Mucosa of descending colon (tissue), 3 donors: ENCODE measurements around the gene SNTA1. TPM values are rescaled to one million over a fixed set of nuclear protein-coding genes. Genes with fewer than 3 reads are reported as not detected.
"Not testable (repeated sequence)": the region's sequence is repeated elsewhere in the genome, so short reads cannot be mapped to it uniquely, and the experiment has no call there.

Experiments used
- ATAC-seq: fragments of 200-7000 bp; cut with Tn5 transposase; one replicate; pipeline ENCODE4 v1.9.1; 2020; ENCODE audit warnings: mild to moderate bottlenecking, moderate library complexity
- DNase-seq, 3 donors: peaks; one replicate each; pipeline ENCODE4 v3.0.0-alpha.2; 2020
- H3K36me3 ChIP-seq: fragments of 200-600 bp; one replicate; pipeline ENCODE4 v1.8.0; 2021; ENCODE audit warnings: low read depth, mild to moderate bottlenecking
- H3K4me1 ChIP-seq: fragments of 200-600 bp; one replicate; pipeline ENCODE4 v1.8.0; 2021; ENCODE audit warnings: low read depth, mild to moderate bottlenecking
- H3K4me3 ChIP-seq: fragments of 200-600 bp; one replicate; pipeline ENCODE4 v1.8.0; 2021; ENCODE audit warnings: mild to moderate bottlenecking
- H3K9me3 ChIP-seq: fragments of 200-600 bp; one replicate; pipeline ENCODE4 v1.8.0; 2021; ENCODE audit warnings: mild to moderate bottlenecking
- intact Hi-C, 2 donors: fragments of 100-400 bp; cut with DNase I in 1 of 2; cut with micrococcal nuclease in 1 of 2; formaldehyde crosslinking; loops; one replicate each; pipeline versions ENCODE4 v1.11.0 to v1.11.1; 2022; cut with DNase I, micrococcal nuclease
- total RNA-seq, 3 donors: library from RNA; stranded (reverse); fragmentation: NEBNext Ultra II Directional in 2 of 3; extraction: Animal tissue kit (Norgen Biotek cat#: 25700) in 2 of 3; gene quantifications; one replicate each; pipeline versions ENCODE4 v1.2.1 to v1.2.4, GENCODE V29; 2021 to 2023
- TF ChIP-seq, protein P1 (sequence below): fragments of 200-600 bp; IDR thresholded peaks from one replicate; pipeline ENCODE4 v1.8.0; 2022; ENCODE audit warnings: antibody characterized with exemption, mild to moderate bottlenecking
- donor health status: DM: no; HTN: no; CAD: no; lungs with moderate emphysema.
- donor health status: DM: no; HTN: no; CAD: no.
- donor health status: DM: no; HTN: yes; CAD: no.

The SNTA1 gene
- total RNA-seq, 3 donors from 2014 or later = 2.3 to 17.2 (median 5.0) TPM

DNA sequence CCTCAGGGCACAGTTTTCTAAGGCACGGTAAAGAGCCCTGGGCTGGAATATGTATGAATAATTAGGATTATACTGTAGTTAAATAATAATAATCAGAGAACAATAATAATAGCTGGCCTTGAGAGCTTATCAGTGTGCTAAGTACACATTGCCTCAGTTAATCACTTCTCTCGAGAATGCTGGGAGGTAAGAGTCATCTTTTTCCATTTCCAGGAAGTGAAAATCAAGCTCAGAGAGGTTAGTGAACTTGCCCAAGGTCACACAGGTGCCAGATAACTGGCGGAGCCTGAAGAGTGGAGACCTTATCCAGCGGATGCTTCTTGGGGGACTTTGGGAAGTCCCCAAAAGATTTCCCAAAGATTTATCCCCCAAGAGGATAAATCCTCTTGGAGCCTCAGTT, 26.9 kb upstream of the SNTA1 start:
- TF ChIP-seq, protein P1, sequence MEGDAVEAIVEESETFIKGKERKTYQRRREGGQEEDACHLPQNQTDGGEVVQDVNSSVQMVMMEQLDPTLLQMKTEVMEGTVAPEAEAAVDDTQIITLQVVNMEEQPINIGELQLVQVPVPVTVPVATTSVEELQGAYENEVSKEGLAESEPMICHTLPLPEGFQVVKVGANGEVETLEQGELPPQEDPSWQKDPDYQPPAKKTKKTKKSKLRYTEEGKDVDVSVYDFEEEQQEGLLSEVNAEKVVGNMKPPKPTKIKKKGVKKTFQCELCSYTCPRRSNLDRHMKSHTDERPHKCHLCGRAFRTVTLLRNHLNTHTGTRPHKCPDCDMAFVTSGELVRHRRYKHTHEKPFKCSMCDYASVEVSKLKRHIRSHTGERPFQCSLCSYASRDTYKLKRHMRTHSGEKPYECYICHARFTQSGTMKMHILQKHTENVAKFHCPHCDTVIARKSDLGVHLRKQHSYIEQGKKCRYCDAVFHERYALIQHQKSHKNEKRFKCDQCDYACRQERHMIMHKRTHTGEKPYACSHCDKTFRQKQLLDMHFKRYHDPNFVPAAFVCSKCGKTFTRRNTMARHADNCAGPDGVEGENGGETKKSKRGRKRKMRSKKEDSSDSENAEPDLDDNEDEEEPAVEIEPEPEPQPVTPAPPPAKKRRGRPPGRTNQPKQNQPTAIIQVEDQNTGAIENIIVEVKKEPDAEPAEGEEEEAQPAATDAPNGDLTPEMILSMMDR = no peak
- DNase-seq = no peak
- peaks cover under 1% of the 10 kb centered on the region for H3K4me1 ChIP-seq
- H3K9me3 ChIP-seq = no peaks in the 10 kb centered on the region
- no peak for ATAC-seq
- intact Hi-C loops = no loop called here
- no peaks in the 10 kb centered on the region for H3K36me3 ChIP-seq
- H3K4me3 ChIP-seq = no peak overlapping the region

DNA sequence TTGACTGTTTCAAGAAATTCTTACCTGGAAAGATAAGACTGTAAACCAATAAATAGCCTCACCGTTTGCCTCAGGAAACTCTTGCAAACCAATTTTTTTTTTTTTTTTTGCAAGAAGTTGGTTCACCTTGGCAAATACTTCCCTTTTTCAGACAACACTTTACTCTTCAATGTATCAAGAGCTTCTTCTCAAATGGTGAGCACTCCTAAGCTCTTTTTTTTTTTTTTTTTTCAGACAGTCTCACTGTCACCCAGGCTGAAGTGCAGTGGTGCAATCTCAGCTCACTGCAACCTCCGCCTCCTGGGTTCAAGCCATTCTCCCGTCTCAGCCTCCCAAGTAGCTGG, 22.7 kb upstream of the SNTA1 start:
- TF ChIP-seq, protein P1 = no peak
- intact Hi-C loops = loop anchor here (10.0 kb wide), 1 partner anchor 189 kb away; no protein-coding TSS in a partner anchor
- DNase-seq = no peak

DNA sequence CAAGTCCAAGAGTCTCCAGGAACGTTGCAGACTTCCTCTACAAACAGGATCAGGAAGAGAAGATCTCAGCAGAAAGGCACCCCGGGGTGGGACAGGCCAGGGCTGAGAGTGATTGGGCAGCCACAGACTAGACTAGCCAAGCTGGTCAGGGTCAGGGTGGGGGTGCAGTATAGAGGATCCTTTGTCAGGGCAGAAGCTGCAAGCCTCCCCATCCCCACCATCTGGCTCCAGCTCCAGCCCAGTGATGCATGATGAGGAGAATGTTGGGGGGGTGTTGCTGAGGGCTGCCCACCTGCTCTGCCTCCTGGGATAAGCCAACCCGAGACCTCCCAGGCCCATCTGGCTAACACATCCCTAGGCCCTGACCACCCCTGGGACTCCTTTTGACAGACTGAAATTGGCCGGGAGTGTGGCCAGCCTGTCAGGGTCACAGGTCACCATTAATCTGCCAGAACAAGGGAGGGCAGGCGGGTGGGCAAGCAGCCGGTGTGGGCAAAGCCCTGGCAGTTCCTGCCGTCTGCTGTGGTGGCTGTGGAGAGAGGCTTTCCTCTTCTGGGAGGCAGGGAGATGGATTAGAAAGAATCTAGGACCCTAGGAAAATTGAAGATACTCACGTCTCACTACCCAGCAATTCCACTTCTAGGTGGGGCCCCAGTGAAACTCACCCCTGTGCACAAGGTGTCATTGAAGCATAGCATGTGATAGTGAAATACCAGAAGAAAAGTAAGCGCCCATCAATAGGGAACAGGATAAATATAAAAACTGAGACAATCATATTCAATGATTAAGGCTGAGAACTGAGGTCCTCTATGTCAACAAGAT, 22.1 kb upstream of the SNTA1 start:
- ATAC-seq (no peak), DNase-seq (no peak)
- intact Hi-C loops = loop anchor here (10.0 kb wide), 1 partner anchor 189 kb away; no protein-coding TSS in a partner anchor
- Histone ChIP-seq H3K36me3 (no peaks in the 10 kb centered on the region), H3K9me3 (no peaks in the 10 kb centered on the region), H3K4me1 (no peaks in the 10 kb centered on the region), H3K4me3 (no peak overlapping the region)
- TF ChIP-seq, protein P1 = no peak

More for the DNA sequence above, 22.7 kb upstream of the SNTA1 start:
- Histone ChIP-seq H3K4me3 (no peak overlapping the region), H3K9me3 (no peaks in the 10 kb centered on the region), H3K4me1 (no peaks in the 10 kb centered on the region), H3K36me3 (no peaks in the 10 kb centered on the region)
- no peak for ATAC-seq

DNA sequence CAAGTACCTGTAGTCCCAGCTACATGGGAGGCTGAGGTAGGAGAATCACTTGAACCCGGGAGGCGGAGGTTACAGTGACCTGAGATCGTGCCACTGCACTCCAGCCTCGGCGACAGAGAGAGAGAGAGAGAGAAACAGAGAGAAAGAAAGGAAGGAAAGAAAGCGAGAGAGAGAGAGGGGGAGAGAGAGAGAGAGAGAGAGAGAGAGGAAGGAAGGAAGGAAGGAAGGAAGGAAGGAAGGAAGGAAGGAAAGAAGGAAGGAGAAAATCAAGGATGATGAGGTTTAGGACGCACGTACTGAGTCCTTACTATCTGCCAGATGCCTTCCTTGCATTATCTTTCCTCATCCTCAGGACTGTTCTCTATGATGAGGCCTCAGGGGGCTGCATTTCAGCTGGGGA, 21.2 kb upstream of the SNTA1 start:
- intact Hi-C loops = loop anchor here (10.0 kb wide), 1 partner anchor 190 kb away; no protein-coding TSS in a partner anchor
- not testable (repeated sequence) for H3K9me3 ChIP-seq, H3K4me1 ChIP-seq, H3K4me3 ChIP-seq, DNase-seq, H3K36me3 ChIP-seq, ATAC-seq

DNA sequence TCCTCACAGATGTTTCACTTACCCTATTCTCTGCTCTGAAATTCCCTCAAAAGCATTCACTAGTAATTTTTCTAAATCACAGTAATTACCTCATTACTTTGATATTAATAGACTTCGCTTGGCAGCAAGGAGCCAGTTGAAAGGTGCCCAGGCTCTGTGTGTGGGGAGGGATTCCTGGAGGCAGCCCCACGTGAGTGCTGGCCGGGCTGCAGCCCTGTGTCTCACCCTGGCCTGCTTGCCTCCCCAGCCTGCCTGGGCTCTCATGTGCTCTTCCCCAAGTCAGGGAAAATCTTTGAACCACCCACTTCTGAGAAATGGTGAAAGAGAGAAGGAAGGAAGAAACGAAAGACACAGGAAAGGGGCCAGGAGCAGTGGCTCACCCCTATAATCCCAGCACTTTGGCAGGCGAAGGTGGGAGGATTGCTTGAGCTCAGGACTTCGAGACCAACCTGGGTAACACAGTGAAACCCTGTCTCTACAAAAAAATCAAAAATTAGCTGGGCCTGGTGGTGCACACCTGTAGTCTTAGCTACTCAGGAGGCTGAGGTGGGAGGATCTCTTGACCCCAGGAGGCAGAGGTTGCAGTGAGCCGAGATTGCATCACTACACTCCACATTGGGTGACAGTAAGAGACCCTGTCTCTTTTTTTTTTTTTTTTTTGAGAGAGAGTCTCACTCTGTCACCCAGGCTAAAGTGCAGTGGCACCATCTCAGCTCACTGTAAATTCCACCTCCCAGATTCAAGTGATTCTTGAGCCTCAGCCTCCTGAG, 20.0 kb upstream of the SNTA1 start:
- intact Hi-C loops = loop anchor here (10.0 kb wide), 1 partner anchor 191 kb away; no protein-coding TSS in a partner anchor

More for the DNA sequence above, 20.0 kb upstream of the SNTA1 start:
- Histone ChIP-seq H3K36me3 (no peaks in the 10 kb centered on the region), H3K4me1 (peaks cover 7% of the 10 kb centered on the region), H3K9me3 (no peaks in the 10 kb centered on the region), H3K4me3 (no peak overlapping the region)
- ATAC-seq (no peak), DNase-seq (no peak)
- TF ChIP-seq, protein P1 = no peak
